GM21576 (cell line): ENCODE data around the gene DOCK3.
"Not testable (repeated sequence)": the region's sequence is repeated elsewhere in the genome, so short reads cannot be mapped to it uniquely, and the experiment has no call there.

Experiments
- ATAC-seq: cut with Tn5 transposase; IDR thresholded peaks from one replicate; pipeline ENCODE4 v1.9.1; 2021; ENCODE audit warnings: mild to moderate bottlenecking, moderate library complexity; ENCODE audit not compliant: unreplicated experiment

DOCK3 gene

GRCh38 chr3:50649451-50649931 is 25.2 kb upstream of the DOCK3 start:
- no peak for ATAC-seq

- no peak for ATAC-seq
Observed at GRCh38 chr3:50650018-50650417, 24.7 kb upstream of the DOCK3 start.

- no peak for ATAC-seq
Observed at GRCh38 chr3:50651445-50651844, 23.3 kb upstream of the DOCK3 start.

- ATAC-seq, result no peak
Observed at GRCh38 chr3:50651920-50652529, 22.7 kb upstream of the DOCK3 start.

GRCh38 chr3:50652709-50653108 is 22.0 kb upstream of the DOCK3 start:
- ATAC-seq, result no peak

- no peak for ATAC-seq
Observed at GRCh38 chr3:50653937-50654595, 20.7 kb upstream of the DOCK3 start.

GRCh38 chr3:50655009-50655830 is 19.5 kb upstream of the DOCK3 start:
- no peak for ATAC-seq

- no peak for ATAC-seq
Observed at GRCh38 chr3:50656417-50657195, 18.1 kb upstream of the DOCK3 start.

GRCh38 chr3:50657407-50657806 is 17.3 kb upstream of the DOCK3 start:
- ATAC-seq, result no peak

- ATAC-seq, result no peak
Observed at GRCh38 chr3:50657816-50658215, 16.9 kb upstream of the DOCK3 start.

- no peak for ATAC-seq
Observed at GRCh38 chr3:50658416-50658815, 16.3 kb upstream of the DOCK3 start.

- ATAC-seq, result no peak
Observed at GRCh38 chr3:50658831-50659230, 15.9 kb upstream of the DOCK3 start.

GRCh38 chr3:50660386-50660785 is 14.3 kb upstream of the DOCK3 start:
- no peak for ATAC-seq

- no peak for ATAC-seq
Observed at GRCh38 chr3:50661321-50661837, 13.3 kb upstream of the DOCK3 start.

- no peak for ATAC-seq
Observed at GRCh38 chr3:50662408-50662807, 12.3 kb upstream of the DOCK3 start.

GRCh38 chr3:50665081-50665840 is 9.5 kb upstream of the DOCK3 start:
- ATAC-seq, result no peak

- not testable (repeated sequence) for ATAC-seq
Observed at GRCh38 chr3:50665841-50666115, 8.9 kb upstream of the DOCK3 start.

- ATAC-seq, result no peak
Observed at GRCh38 chr3:50666837-50667236, 7.9 kb upstream of the DOCK3 start.

- no peak for ATAC-seq
Observed at GRCh38 chr3:50671331-50671730, 3.4 kb upstream of the DOCK3 start.

GRCh38 chr3:50672656-50673055 is 2.1 kb upstream of the DOCK3 start:
- no peak for ATAC-seq
